GM12878 (cell line): Measurements from ENCODE around the gene NKAIN4. TPM values are rescaled to one million over a fixed set of nuclear protein-coding genes. Genes with fewer than 3 reads are reported as not detected.

Experiments used
- ATAC-seq: fragments of 200-7000 bp; cut with Tn5 transposase; 3 replicates; pipeline ENCODE4 v1.9.1; 2020; ENCODE audit warnings: mild to moderate bottlenecking, moderate library complexity
- BruUV-seq: library from RNA; stranded (reverse); fragments of 400-500 nt; replicated peaks from 2 replicates; lab custom pipeline; 2021; lab: Mats Ljungman, UMichigan
- CTCF ChIA-PET: fragments of 300-600 bp; sonication (Branson Sonifier 250); formaldehyde crosslinking; extraction: SDS; loops from one replicate; lab custom pipeline; 2021; ENCODE audit warnings: inconsistent platforms; lab: Yijun Ruan, JAX
- POLR2A ChIA-PET: fragments of 350-600 bp; formaldehyde crosslinking; extraction: SDS; loops from one replicate; lab custom pipeline; 2021; ENCODE audit warnings: inconsistent platforms; lab: Charles Lee
- RAD21 ChIA-PET: fragments of 300-600 bp; sonication (Branson Sonifier 250); formaldehyde crosslinking; loops from one replicate; lab custom pipeline; 2023; ENCODE audit warnings: antibody characterized with exemption; ENCODE audit not compliant: unreplicated experiment; lab: Charles Lee
- SMC1A ChIA-PET: fragments of 300-600 bp; sonication (Branson Sonifier 250); formaldehyde crosslinking; loops from one replicate; lab custom pipeline; 2023; ENCODE audit not compliant: unreplicated experiment, uncharacterized antibody; lab: Charles Lee
- DNase-seq: peaks from one replicate; pipeline ENCODE4 v3.0.0-alpha.2; 2011; ENCODE audit warnings: low read depth, low spot score
- FAIRE-seq: peaks from 3 replicates; lab custom pipeline; 2011; peaks lifted over from hg19 to GRCh38; lab: Jason Lieb, UNC
- H2AFZ ChIP-seq: 2 replicates; pipeline ENCODE4 v1.6.0; 2011; ENCODE audit warnings: low read depth, low read length, control low read depth; ENCODE audit not compliant: control insufficient read depth
- H3K27ac ChIP-seq: 2 replicates; pipeline ENCODE4 v1.5.1; 2011; ENCODE audit warnings: control low read depth; ENCODE audit not compliant: control insufficient read depth, insufficient read depth
- H3K27me3 ChIP-seq, 2 experiments: replicated peaks in 1 of 2; 2 replicates each; pipeline versions ENCODE4 v1.6.0 to v1.6.1; 2011; ENCODE audit warnings: low read length in 1 of 2; ENCODE audit not compliant: control insufficient read depth in 2 of 2, insufficient read depth in 2 of 2
- H3K36me3 ChIP-seq, 2 experiments: 2 replicates each; pipeline ENCODE4 v1.5.1; 2011; ENCODE audit warnings: low read length in 1 of 2; ENCODE audit not compliant: control insufficient read depth in 2 of 2, insufficient read depth in 2 of 2
- H3K4me1 ChIP-seq: 2 replicates; pipeline ENCODE4 v1.6.1; 2011; ENCODE audit warnings: mild to moderate bottlenecking, low read length, moderate library complexity, mixed read lengths; ENCODE audit not compliant: control insufficient read depth, insufficient read depth
- H3K4me2 ChIP-seq: 2 replicates; pipeline ENCODE4 v1.6.0; 2011; ENCODE audit warnings: control low read depth; ENCODE audit not compliant: control insufficient read depth, insufficient read depth
- H3K4me3 ChIP-seq: fragments of 200-600 bp; sonication (generic); 2 replicates; pipeline ENCODE4 v1.5.1; 2016
- H3K79me2 ChIP-seq: 2 replicates; pipeline ENCODE4 v1.6.0; 2011; ENCODE audit warnings: low read length; ENCODE audit not compliant: control insufficient read depth, insufficient read depth
- H3K9ac ChIP-seq: 2 replicates; pipeline ENCODE4 v1.8.0; 2011; ENCODE audit warnings: low read length, control low read depth, mixed read lengths; ENCODE audit not compliant: control insufficient read depth, insufficient read depth
- H3K9me3 ChIP-seq: replicated peaks from 3 replicates; pipeline ENCODE4 v1.5.1; 2011; ENCODE audit warnings: mild to moderate bottlenecking, low read length; ENCODE audit not compliant: control insufficient read depth, insufficient read depth
- H4K20me1 ChIP-seq: 2 replicates; pipeline ENCODE4 v1.6.0; 2011; ENCODE audit not compliant: control insufficient read depth, insufficient read depth
- BRCA1 ChIP-seq: IDR thresholded peaks from 2 replicates; pipeline ENCODE4 v1.6.1; 2011; ENCODE audit warnings: low read depth, low read length, improper control_type of control experiment
- MTA2 ChIP-seq: fragments of 450-650 bp; IDR thresholded peaks from 2 replicates; pipeline ENCODE4 v1.6.1; 2016; ENCODE audit warnings: low read depth, mild to moderate bottlenecking, moderate library complexity
- SUZ12 ChIP-seq: fragments of 200-600 bp; sonication (generic); IDR thresholded peaks from one replicate; pipeline ENCODE4 v1.6.1; 2018; ENCODE audit warnings: antibody characterized with exemption, mild to moderate bottlenecking; ENCODE audit not compliant: unreplicated experiment
- TCF12 ChIP-seq: IDR thresholded peaks from 2 replicates; pipeline ENCODE4 v1.6.1; 2011; ENCODE audit warnings: low read depth, mild to moderate bottlenecking, low read length
- TCF3 ChIP-seq: IDR thresholded peaks from 2 replicates; pipeline ENCODE4 v1.6.1; 2012; ENCODE audit warnings: low read depth, mild to moderate bottlenecking, low read length, borderline replicate concordance; ENCODE audit not compliant: insufficient read depth
- ZNF217 ChIP-seq: fragments of 450-650 bp; IDR thresholded peaks from 2 replicates; pipeline ENCODE4 v1.6.1; 2017; ENCODE audit warnings: antibody characterized with exemption, mild to moderate bottlenecking
- ZNF274 ChIP-seq: IDR thresholded peaks from one replicate; pipeline ENCODE4 v1.8.0; 2011; ENCODE audit not compliant: insufficient read length, insufficient read depth
- WGBS: methylation state at CpG from one replicate; pipeline ENCODE4 v1.1.6; 2016; ENCODE audit warnings: low lambda C conversion rate; ENCODE audit not compliant: insufficient replicate concordance, insufficient coverage; ENCODE audit errors: missing lambda C conversion rate; 5-methylcytosine and 5-hydroxymethylcytosine counted together
- in situ Hi-C: fragments of 300-500 bp; cut with MboI; formaldehyde crosslinking; loops from 9 replicates; pipeline ENCODE4 v1.14.3; 2018; ENCODE audit warnings: mixed read lengths
- intact Hi-C: fragments of 100-400 bp; cut with micrococcal nuclease; formaldehyde crosslinking; loops from one replicate; pipeline ENCODE4 v1.14.2; 2022; ENCODE audit not compliant: unreplicated experiment
- polyA plus RNA-seq, 11 experiments: library from polyadenylated mRNA; depleted of rRNA in 4 of 11; unstranded in 6 of 11; stranded (reverse) in 5 of 11; fragments of >200 nt; fragmentation: Nextera tagmentation in 4 of 11; fragmentation: Illumina TruSeq in 1 of 11; extraction: Ambion mirVana in 4 of 11; extraction: Trizol in 1 of 11; gene quantifications; 1 replicate in 1 of 11; 2 replicates in 10 of 11; pipeline versions ENCODE4 v1.2.1 to v1.2.3, GENCODE V29; 2011 to 2016; ENCODE audit warnings: inconsistent platforms in 2 of 11, missing spikeins in 2 of 11, low read depth in 1 of 11
- total RNA-seq, 4 experiments: library from RNA; depleted of rRNA in 3 of 4; stranded (reverse); fragments of >200 nt in 3 of 4; fragmentation: Illumina TruSeq in 1 of 4; extraction: Trizol in 1 of 4; gene quantifications; 2 replicates each; pipeline versions ENCODE4 v1.2.1 to v1.2.3, GENCODE V29; 2013 to 2021
- TF ChIP-seq, protein P1 (sequence below): fragments of 450-650 bp; IDR thresholded peaks from 2 replicates; pipeline ENCODE4 v1.6.1; 2017; ENCODE audit warnings: mild to moderate bottlenecking, moderate library complexity
- TF ChIP-seq, protein P2 (sequence below): IDR thresholded peaks from 2 replicates; pipeline ENCODE4 v1.6.1; 2012; ENCODE audit warnings: improper control_type of control experiment, low read depth, low read length; ENCODE audit not compliant: insufficient replicate concordance
- TF ChIP-seq, protein P3 (sequence below): IDR thresholded peaks from 2 replicates; pipeline ENCODE4 v1.6.1; 2012; ENCODE audit warnings: mild to moderate bottlenecking, low read depth, low read length

The NKAIN4 gene
- total and polyA plus RNA-seq, 10 of the 15 experiments (the other 5 are each of a cell fraction or from before 2014, with no cell fraction given): 0.11 TPM; not detected in 9

DNA sequence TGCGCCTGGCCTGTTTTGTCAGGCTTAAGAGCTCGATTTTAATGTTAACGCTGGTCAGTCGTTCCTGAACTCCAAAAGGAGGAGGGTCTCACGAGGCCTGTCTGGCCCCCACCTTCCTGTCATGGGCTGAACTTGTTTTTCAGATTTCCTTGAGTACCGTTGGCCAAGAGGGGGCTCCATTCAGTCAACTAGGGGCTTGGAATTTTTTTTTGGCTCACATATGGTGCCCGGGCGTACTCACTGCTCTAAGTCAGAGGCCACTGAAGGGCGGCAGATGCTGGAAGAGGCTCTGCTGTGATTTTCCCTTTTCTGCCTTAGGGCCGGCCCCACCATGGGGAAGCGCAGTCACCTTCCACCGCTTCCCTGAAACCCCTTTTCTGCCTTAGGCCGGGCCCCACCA, 25.5 kb downstream of the NKAIN4 start:
- no peak for ATAC-seq
- 31% methylated on average over 13 of the region's 13 CpGs for WGBS
- TF ChIP-seq, protein P1, sequence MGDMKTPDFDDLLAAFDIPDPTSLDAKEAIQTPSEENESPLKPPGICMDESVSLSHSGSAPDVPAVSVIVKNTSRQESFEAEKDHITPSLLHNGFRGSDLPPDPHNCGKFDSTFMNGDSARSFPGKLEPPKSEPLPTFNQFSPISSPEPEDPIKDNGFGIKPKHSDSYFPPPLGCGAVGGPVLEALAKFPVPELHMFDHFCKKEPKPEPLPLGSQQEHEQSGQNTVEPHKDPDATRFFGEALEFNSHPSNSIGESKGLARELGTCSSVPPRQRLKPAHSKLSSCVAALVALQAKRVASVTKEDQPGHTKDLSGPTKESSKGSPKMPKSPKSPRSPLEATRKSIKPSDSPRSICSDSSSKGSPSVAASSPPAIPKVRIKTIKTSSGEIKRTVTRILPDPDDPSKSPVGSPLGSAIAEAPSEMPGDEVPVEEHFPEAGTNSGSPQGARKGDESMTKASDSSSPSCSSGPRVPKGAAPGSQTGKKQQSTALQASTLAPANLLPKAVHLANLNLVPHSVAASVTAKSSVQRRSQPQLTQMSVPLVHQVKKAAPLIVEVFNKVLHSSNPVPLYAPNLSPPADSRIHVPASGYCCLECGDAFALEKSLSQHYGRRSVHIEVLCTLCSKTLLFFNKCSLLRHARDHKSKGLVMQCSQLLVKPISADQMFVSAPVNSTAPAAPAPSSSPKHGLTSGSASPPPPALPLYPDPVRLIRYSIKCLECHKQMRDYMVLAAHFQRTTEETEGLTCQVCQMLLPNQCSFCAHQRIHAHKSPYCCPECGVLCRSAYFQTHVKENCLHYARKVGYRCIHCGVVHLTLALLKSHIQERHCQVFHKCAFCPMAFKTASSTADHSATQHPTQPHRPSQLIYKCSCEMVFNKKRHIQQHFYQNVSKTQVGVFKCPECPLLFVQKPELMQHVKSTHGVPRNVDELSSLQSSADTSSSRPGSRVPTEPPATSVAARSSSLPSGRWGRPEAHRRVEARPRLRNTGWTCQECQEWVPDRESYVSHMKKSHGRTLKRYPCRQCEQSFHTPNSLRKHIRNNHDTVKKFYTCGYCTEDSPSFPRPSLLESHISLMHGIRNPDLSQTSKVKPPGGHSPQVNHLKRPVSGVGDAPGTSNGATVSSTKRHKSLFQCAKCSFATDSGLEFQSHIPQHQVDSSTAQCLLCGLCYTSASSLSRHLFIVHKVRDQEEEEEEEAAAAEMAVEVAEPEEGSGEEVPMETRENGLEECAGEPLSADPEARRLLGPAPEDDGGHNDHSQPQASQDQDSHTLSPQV: no peak
- TF ChIP-seq, protein P2, sequence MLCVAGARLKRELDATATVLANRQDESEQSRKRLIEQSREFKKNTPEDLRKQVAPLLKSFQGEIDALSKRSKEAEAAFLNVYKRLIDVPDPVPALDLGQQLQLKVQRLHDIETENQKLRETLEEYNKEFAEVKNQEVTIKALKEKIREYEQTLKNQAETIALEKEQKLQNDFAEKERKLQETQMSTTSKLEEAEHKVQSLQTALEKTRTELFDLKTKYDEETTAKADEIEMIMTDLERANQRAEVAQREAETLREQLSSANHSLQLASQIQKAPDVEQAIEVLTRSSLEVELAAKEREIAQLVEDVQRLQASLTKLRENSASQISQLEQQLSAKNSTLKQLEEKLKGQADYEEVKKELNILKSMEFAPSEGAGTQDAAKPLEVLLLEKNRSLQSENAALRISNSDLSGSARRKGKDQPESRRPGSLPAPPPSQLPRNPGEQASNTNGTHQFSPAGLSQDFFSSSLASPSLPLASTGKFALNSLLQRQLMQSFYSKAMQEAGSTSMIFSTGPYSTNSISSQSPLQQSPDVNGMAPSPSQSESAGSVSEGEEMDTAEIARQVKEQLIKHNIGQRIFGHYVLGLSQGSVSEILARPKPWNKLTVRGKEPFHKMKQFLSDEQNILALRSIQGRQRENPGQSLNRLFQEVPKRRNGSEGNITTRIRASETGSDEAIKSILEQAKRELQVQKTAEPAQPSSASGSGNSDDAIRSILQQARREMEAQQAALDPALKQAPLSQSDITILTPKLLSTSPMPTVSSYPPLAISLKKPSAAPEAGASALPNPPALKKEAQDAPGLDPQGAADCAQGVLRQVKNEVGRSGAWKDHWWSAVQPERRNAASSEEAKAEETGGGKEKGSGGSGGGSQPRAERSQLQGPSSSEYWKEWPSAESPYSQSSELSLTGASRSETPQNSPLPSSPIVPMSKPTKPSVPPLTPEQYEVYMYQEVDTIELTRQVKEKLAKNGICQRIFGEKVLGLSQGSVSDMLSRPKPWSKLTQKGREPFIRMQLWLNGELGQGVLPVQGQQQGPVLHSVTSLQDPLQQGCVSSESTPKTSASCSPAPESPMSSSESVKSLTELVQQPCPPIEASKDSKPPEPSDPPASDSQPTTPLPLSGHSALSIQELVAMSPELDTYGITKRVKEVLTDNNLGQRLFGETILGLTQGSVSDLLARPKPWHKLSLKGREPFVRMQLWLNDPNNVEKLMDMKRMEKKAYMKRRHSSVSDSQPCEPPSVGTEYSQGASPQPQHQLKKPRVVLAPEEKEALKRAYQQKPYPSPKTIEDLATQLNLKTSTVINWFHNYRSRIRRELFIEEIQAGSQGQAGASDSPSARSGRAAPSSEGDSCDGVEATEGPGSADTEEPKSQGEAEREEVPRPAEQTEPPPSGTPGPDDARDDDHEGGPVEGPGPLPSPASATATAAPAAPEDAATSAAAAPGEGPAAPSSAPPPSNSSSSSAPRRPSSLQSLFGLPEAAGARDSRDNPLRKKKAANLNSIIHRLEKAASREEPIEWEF: no peak
- TF ChIP-seq ZNF217: no peak
- no peak for TF ChIP-seq TCF3
- TF ChIP-seq BRCA1: no peak
- no peak for TF ChIP-seq TCF12
- TF ChIP-seq SUZ12: no peak
- no peak for TF ChIP-seq MTA2
- TF ChIP-seq ZNF274: no peak
- TF ChIP-seq, protein P3, sequence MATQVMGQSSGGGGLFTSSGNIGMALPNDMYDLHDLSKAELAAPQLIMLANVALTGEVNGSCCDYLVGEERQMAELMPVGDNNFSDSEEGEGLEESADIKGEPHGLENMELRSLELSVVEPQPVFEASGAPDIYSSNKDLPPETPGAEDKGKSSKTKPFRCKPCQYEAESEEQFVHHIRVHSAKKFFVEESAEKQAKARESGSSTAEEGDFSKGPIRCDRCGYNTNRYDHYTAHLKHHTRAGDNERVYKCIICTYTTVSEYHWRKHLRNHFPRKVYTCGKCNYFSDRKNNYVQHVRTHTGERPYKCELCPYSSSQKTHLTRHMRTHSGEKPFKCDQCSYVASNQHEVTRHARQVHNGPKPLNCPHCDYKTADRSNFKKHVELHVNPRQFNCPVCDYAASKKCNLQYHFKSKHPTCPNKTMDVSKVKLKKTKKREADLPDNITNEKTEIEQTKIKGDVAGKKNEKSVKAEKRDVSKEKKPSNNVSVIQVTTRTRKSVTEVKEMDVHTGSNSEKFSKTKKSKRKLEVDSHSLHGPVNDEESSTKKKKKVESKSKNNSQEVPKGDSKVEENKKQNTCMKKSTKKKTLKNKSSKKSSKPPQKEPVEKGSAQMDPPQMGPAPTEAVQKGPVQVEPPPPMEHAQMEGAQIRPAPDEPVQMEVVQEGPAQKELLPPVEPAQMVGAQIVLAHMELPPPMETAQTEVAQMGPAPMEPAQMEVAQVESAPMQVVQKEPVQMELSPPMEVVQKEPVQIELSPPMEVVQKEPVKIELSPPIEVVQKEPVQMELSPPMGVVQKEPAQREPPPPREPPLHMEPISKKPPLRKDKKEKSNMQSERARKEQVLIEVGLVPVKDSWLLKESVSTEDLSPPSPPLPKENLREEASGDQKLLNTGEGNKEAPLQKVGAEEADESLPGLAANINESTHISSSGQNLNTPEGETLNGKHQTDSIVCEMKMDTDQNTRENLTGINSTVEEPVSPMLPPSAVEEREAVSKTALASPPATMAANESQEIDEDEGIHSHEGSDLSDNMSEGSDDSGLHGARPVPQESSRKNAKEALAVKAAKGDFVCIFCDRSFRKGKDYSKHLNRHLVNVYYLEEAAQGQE: no peak

More for the DNA sequence above, 25.5 kb downstream of the NKAIN4 start:
- intact Hi-C loops: no loop called here
- in situ Hi-C loops: no loop called here
- no peaks in the 10 kb centered on the region for H3K9me3 ChIP-seq
- H3K79me2 ChIP-seq: no peaks in the 10 kb centered on the region
- no peak overlapping the region for H3K4me2 ChIP-seq
- no peaks in the 10 kb centered on the region for H4K20me1 ChIP-seq
- RAD21 ChIA-PET: no interaction called here
- H3K4me1 ChIP-seq: no peaks in the 10 kb centered on the region
- DNase-seq (no peak), FAIRE-seq (no peak)
- POLR2A ChIA-PET: no interaction called here
- H3K9ac ChIP-seq: no peak overlapping the region
- H2AFZ ChIP-seq: no peak overlapping the region
- SMC1A ChIA-PET: no interaction called here
- BruUV-seq: no TSS peak
- H3K36me3 ChIP-seq: no peaks in the 10 kb centered on the region
- CTCF ChIA-PET: no interaction called here
- H3K4me3 ChIP-seq: no peak overlapping the region
- no peak overlapping the region for H3K27ac ChIP-seq
- peaks cover 2% of the 10 kb centered on the region in 2 experiments; a peak in 3 of 4 replicates for H3K27me3 ChIP-seq
